Stimulated activated CD4-positive, alpha-beta T cell treated with anti-CD3 and anti-CD28 coated beads, TNF-alpha, amount 100 ng/mL, for 1 hour (primary cell): ENCODE data around the gene RBM8A.
A peak's percentile ranks its signal among the peaks of the same experiment; 100 is the strongest.

Source experiments
- DNase-seq, 3 donors: peaks; one replicate each; pipeline ENCODE4 v3.0.0-alpha.2; 2020; ENCODE audit warnings: low read depth in 3 of 3, low spot score in 1 of 3

The RBM8A gene

GRCh38 chr1:145927063-145927886 lies at the start of gene RBM8A:
Gene RBM8A, minus strand, starts transcription at chr1:145927484. Its CDS starts 58 bp downstream, at chr1:145927426.
- peak; percentile 72 to 85 (median 85) for DNase-seq

GRCh38 chr1:145977016-145977415 lies 49.7 kb upstream of the RBM8A start:
- DNase-seq: no peak

GRCh38 chr1:145975216-145975615 lies 47.9 kb upstream of the RBM8A start:
- DNase-seq: no peak

DNA sequence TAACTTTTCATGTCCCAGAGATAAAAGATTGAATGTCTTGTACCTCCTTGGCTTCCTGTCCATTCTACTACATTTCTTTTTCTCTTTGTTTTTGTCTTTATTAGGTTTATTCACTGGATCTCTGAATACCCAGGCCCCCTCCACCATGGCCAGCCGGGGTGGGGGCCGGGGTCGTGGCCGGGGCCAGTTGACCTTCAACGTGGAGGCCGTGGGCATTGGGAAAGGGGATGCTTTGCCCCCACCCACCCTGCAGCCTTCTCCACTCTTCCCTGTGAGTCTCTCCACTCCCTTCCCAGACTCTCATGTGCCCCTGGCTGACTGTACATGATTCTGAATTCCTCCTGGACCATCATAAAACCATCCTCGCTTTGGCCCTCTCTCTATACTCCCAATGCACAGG lies 47.4 kb upstream of the RBM8A start:
- no peak for DNase-seq

DNA sequence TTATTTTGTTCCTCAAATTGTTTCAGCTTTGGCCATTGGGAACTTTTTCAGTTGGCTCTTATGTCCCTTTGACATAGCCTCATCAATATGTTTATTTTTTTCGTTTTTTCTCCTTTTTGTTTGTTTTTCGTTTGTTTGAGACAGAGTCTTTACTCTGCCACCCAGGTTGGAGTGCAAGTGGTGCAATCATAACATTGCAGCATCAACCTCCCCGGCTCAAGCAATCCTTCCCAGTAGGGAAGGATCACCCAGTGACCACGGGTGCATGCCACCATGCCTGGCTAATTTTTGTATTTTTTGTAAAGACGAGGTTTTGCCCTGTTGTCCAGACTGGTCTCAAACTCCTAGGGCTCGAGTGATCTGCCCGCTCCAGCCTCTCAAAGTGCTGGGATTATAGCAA lies 45.3 kb upstream of the RBM8A start:
- no peak for DNase-seq

DNA sequence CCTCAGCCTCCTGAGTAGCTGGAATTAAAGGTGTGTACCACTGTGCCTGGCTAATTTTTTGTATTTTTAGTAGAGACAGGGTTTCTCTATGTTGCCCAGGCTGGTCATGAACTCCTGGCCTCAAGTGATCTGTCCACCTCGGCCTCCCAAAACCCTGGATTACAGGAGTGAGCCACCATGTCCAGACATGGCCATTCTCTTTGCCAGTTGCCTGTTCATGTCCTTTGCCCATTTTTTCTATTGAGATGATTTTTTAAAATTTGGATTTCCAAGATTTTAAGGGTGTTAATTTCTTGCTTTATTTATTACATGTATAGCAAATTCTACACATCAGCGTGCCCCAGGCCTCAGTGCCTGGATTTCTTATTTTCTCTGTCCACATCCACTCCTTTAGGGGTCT lies 40.0 kb upstream of the RBM8A start:
- no peak for DNase-seq

- DNase-seq: no peak
Observed at GRCh38 chr1:145965119-145965744, 37.9 kb upstream of the RBM8A start.

GRCh38 chr1:145964328-145965118 lies 37.2 kb upstream of the RBM8A start, which contains the start of the genes ANKRD34A and POLR3GL:
Gene ANKRD34A, minus strand, starts transcription at chr1:145964575. Its CDS starts 2,816 bp downstream, at chr1:145961759.
Gene POLR3GL, plus strand, starts transcription at chr1:145964690. Its CDS starts 10,176 bp downstream, at chr1:145974866.
- peak; percentile 72 to 81 (median 77) for DNase-seq

- DNase-seq: no peak
Observed at GRCh38 chr1:145963265-145964019, 36.2 kb upstream of the RBM8A start.

DNA sequence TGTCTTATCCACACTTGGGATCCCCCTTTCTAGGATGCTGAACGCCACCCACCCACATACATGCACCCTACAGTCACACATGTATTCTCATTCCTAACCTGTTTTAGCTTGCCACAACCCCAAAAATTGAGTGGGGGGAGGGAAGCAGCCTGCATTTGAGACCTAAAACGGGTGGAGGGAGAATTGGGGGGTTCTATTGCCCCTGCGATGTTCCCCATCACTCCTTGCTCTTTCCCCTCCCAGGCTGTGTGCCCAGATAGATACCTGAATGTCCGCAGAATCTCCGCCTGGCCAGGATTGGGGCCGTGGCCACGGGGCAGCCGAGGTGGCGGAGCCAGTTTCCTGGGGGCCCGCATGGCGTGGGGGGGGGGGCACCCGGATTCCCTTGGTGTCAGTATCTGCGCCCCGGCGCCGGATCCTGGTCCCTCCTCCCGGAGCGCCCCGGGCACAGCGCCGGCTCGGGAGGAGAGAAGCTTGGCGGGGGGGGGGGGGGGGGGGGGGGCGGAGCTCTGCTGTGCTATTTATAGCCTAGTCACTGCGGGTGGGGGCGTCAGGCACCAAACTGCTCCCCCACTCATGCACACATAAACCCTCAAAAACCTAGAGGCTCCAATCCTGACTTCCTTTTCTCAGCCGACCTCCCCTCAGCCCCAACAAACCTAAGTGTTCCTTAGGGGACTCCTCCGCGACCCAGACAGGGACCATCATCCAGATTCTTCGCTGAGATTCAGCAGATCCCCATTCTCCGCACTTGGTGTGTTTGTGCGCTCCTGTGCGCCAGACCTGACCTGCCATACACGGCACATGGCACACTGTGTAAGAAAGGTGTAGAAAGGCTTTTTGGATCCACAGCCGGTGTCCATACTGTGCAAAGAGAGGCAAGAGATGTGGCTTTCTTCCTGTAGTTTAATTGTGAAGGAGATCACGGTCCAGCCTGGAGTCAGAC lies 35.1 kb upstream of the RBM8A start:
- DNase-seq: no peak

GRCh38 chr1:145961425-145962156 lies 34.3 kb upstream of the RBM8A start:
- no peak for DNase-seq

- DNase-seq: no peak
Observed at GRCh38 chr1:145961109-145961424, 33.8 kb upstream of the RBM8A start.

GRCh38 chr1:145960468-145961108 lies 33.3 kb upstream of the RBM8A start:
- no peak for DNase-seq

DNA sequence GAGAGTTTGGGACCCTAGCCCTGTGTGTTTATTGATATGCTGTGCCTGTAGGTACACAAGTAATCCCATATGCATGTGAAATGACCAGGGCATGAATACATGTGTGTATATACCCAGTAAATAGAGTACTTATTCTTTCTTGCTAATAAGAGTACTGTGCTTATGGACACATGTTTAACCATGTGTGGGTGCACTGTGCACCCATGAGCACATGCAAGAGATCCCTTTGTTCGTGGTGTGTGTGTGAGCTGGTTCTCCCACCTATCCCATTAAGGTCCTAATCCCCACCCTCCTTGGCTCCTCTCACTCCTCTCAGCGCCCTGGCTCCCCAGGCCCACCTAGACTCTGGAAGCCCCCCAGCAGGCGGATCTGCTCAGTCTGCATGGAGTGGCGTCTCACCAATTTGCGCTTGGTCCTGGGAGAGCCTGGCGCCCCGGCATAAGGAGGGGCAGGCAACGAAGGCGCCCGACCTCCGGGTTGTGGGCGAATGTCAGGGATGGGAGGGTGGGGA lies 32.7 kb upstream of the RBM8A start:
- DNase-seq: no peak

DNA sequence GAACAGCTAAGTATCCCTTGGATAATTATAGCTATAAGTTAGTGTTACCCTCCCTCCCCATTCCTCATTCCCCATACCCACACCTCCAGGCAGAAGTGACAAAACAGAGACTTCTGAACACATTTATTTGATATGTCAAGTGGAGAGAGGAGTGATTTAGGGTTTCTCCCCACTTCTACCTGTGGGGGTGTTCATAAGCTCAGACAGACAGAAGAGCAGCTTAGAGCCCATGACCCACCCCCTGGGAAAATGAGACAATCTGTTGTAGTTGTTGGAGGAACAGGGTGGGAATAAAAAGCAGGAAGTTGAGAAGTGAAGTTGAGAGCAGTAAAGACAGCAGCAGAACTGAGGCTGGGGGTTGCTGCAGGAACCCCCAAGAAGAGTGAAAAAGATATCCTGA lies 32.0 kb upstream of the RBM8A start:
- DNase-seq: no peak

- no peak for DNase-seq
Observed at GRCh38 chr1:145958734-145959133, 31.4 kb upstream of the RBM8A start.

GRCh38 chr1:145957443-145958319 lies 30.4 kb upstream of the RBM8A start, which contains the start of gene LIX1L:
Gene LIX1L, minus strand, starts transcription at chr1:145958017. Its CDS starts 90 bp downstream, at chr1:145957927.
- DNase-seq: peak; percentile 83 to 87 (median 83)
